Neural cell (in vitro differentiated cells): ENCODE data around the gene CAPN6. TPM values are rescaled to one million over a fixed set of nuclear protein-coding genes. Genes with fewer than 3 reads are reported as not detected.

ENCODE experiments used
- H2AFZ ChIP-seq: fragments of 200-600, 300-800 bp; sonication (generic), shearing (Covaris generic); 2 replicates; pipeline ENCODE4 v1.6.0; 2014; ENCODE audit warnings: low read depth, mild to moderate bottlenecking, antibody characterized with exemption, low read length, moderate library complexity
- H3F3A ChIP-seq: fragments of 200-600 bp; shearing (Covaris generic); 2 replicates; pipeline ENCODE4 v1.6.1; 2016; ENCODE audit warnings: mild to moderate bottlenecking, moderate library complexity, mixed read lengths, antibody characterized with exemption, low read length; ENCODE audit not compliant: insufficient read depth, poor library complexity, severe bottlenecking
- H3K27ac ChIP-seq: fragments of 200-600, 300-800 bp; sonication (generic), shearing (Covaris generic); 2 replicates; pipeline ENCODE4 v1.5.1; 2014; ENCODE audit warnings: mild to moderate bottlenecking, low read length, moderate library complexity
- H3K27me3 ChIP-seq: fragments of 300-800, 200-600 bp; sonication (generic), shearing (Covaris generic); 2 replicates; pipeline ENCODE4 v1.6.0; 2014; ENCODE audit warnings: mild to moderate bottlenecking, low read depth, low read length, moderate library complexity; ENCODE audit not compliant: insufficient read depth
- H3K36me3 ChIP-seq: fragments of 300-800, 200-600 bp; sonication (generic), shearing (Covaris generic); 2 replicates; pipeline ENCODE4 v1.5.1; 2014; ENCODE audit warnings: mild to moderate bottlenecking, antibody characterized with exemption, low read length, moderate library complexity; ENCODE audit not compliant: insufficient read depth
- H3K4me2 ChIP-seq: fragments of 300-800, 200-600 bp; sonication (generic), shearing (Covaris generic); 2 replicates; pipeline ENCODE4 v1.6.0; 2014; ENCODE audit warnings: mild to moderate bottlenecking, low read length
- H3K4me3 ChIP-seq: fragments of 300-800, 200-600 bp; sonication (generic), shearing (Covaris generic); 2 replicates; pipeline ENCODE4 v1.5.1; 2014; ENCODE audit warnings: mild to moderate bottlenecking, low read length, moderate library complexity
- H3K79me2 ChIP-seq: fragments of 200-600 bp; shearing (Covaris generic); replicated peaks from 2 replicates; pipeline ENCODE4 v1.6.0; 2014; ENCODE audit warnings: mild to moderate bottlenecking, low read length, moderate library complexity; ENCODE audit not compliant: insufficient read depth
- H3K9ac ChIP-seq: fragments of 300-800, 200-600 bp; sonication (generic), shearing (Covaris generic); 2 replicates; pipeline ENCODE4 v1.6.1; 2016; ENCODE audit warnings: mild to moderate bottlenecking, low read length, mixed read lengths
- H3K9me2 ChIP-seq: fragments of 200-600 bp; shearing (Covaris generic); 2 replicates; pipeline ENCODE4 v1.6.1; 2016; ENCODE audit warnings: mild to moderate bottlenecking, low read length, mixed read lengths; ENCODE audit not compliant: insufficient read depth
- H3K9me3 ChIP-seq: fragments of 200-600, 300-800 bp; sonication (generic), shearing (Covaris generic); 2 replicates; pipeline ENCODE4 v1.6.1; 2016; ENCODE audit warnings: mild to moderate bottlenecking, mixed run types, low read length, moderate library complexity, mixed read lengths
- H4K20me1 ChIP-seq: fragments of 200-600 bp; shearing (Covaris generic); 2 replicates; pipeline ENCODE4 v1.6.1; 2016; ENCODE audit warnings: mild to moderate bottlenecking, mixed run types; ENCODE audit not compliant: insufficient read depth
- CTCF ChIP-seq: fragments of 450-650 bp; IDR thresholded peaks from 2 replicates; pipeline ENCODE4 v1.5.1; 2014; ENCODE audit warnings: antibody characterized with exemption, mild to moderate bottlenecking, moderate library complexity; ENCODE audit not compliant: poor library complexity, severe bottlenecking
- EP300 ChIP-seq: fragments of 450-650 bp; conservative IDR thresholded peaks from 2 replicates; pipeline ENCODE4 v1.6.1; 2014; ENCODE audit warnings: antibody characterized with exemption, mild to moderate bottlenecking, moderate library complexity; ENCODE audit not compliant: poor library complexity, severe bottlenecking
- EZH2 ChIP-seq: fragments of 200-600, 300-800 bp; shearing (Covaris generic), sonication (generic); IDR thresholded peaks from 2 replicates; pipeline ENCODE4 v1.6.1; 2014; ENCODE audit warnings: antibody characterized with exemption, low read length, borderline replicate concordance, mild to moderate bottlenecking; ENCODE audit not compliant: insufficient read depth, poor library complexity, severe bottlenecking
- MXI1 ChIP-seq: fragments of 450-650 bp; conservative IDR thresholded peaks from 2 replicates; pipeline ENCODE4 v1.6.1; 2014; ENCODE audit warnings: antibody characterized with exemption, mild to moderate bottlenecking; ENCODE audit not compliant: poor library complexity, severe bottlenecking
- POLR2AphosphoS5 ChIP-seq: IDR thresholded peaks from 2 replicates; pipeline ENCODE4 v1.6.1; 2012
- RAD21 ChIP-seq: fragments of 450-650 bp; conservative IDR thresholded peaks from 2 replicates; pipeline ENCODE4 v1.6.1; 2014; ENCODE audit warnings: antibody characterized with exemption, mild to moderate bottlenecking, moderate library complexity
- REST ChIP-seq: IDR thresholded peaks from 2 replicates; pipeline ENCODE4 v1.6.1; 2012; ENCODE audit warnings: borderline replicate concordance
- SMC3 ChIP-seq: fragments of 450-650 bp; conservative IDR thresholded peaks from 2 replicates; pipeline ENCODE4 v1.6.1; 2014; ENCODE audit warnings: antibody characterized with exemption, mild to moderate bottlenecking, moderate library complexity; ENCODE audit not compliant: poor library complexity
- TAF1 ChIP-seq: IDR thresholded peaks from 2 replicates; pipeline ENCODE4 v1.6.1; 2012; ENCODE audit warnings: low read depth
- polyA plus RNA-seq: library from polyadenylated mRNA; depleted of rRNA; stranded (reverse); fragments of >200 nt; gene quantifications from 2 replicates; pipeline ENCODE4 v1.2.3, GENCODE V29; 2014

The CAPN6 gene
- polyA plus RNA-seq, 1 donor from 2014 or later: 0.46 TPM

- Histone ChIP-seq H3F3A (no peaks in the 10 kb centered on the region), H2AFZ (no peak overlapping the region), H4K20me1 (no peaks in the 10 kb centered on the region), H3K4me3 (no peak overlapping the region), H3K36me3 (no peaks in the 10 kb centered on the region), H3K79me2 (no peaks in the 10 kb centered on the region), H3K9ac (no peak overlapping the region), H3K9me3 (no peaks in the 10 kb centered on the region), H3K27me3 (no peaks in the 10 kb centered on the region), H3K4me2 (no peak overlapping the region), H3K27ac (no peak overlapping the region), H3K9me2 (no peaks in the 10 kb centered on the region)
- TF ChIP-seq TAF1 (no peak), RAD21 (no peak), EP300 (no peak), CTCF (no peak), SMC3 (no peak), REST (no peak), MXI1 (no peak), EZH2 (no peak), POLR2AphosphoS5 (no peak)
These were observed 70.0 kb downstream of the CAPN6 start for GRCh38 chrX:111200327-111200726.

- H3K27ac ChIP-seq: no peak overlapping the region
- no peaks in the 10 kb centered on the region for H3F3A ChIP-seq
- H3K79me2 ChIP-seq: no peaks in the 10 kb centered on the region
- no peak for TF ChIP-seq SMC3
- no peak for TF ChIP-seq TAF1
- TF ChIP-seq REST: no peak
- no peak for TF ChIP-seq CTCF
- no peak for TF ChIP-seq MXI1
- no peak for TF ChIP-seq EP300
- no peak for TF ChIP-seq EZH2
- TF ChIP-seq RAD21: no peak
- no peak for TF ChIP-seq POLR2AphosphoS5
- H3K27me3 ChIP-seq: no peaks in the 10 kb centered on the region
- no peaks in the 10 kb centered on the region for H3K36me3 ChIP-seq
- no peak overlapping the region for H3K9ac ChIP-seq
- no peaks in the 10 kb centered on the region for H3K9me3 ChIP-seq
- H3K4me2 ChIP-seq: no peak overlapping the region
- H3K9me2 ChIP-seq: no peaks in the 10 kb centered on the region
- no peak overlapping the region for H2AFZ ChIP-seq
- no peaks in the 10 kb centered on the region for H4K20me1 ChIP-seq
- H3K4me3 ChIP-seq: no peak overlapping the region
These were observed 70.8 kb downstream of the CAPN6 start for GRCh38 chrX:111199505-111199904.
